GOT3 (cell line): ENCODE measurements around the gene DLEC1.
"Not testable (repeated sequence)": the region's sequence is repeated elsewhere in the genome, so short reads cannot be mapped to it uniquely, and the experiment has no call there.

ENCODE experiments used
- DNase-seq: peaks from one replicate; lab custom pipeline; 2025; ENCODE audit warnings: mixed read lengths; lab: John Stamatoyannopoulos, UW

The DLEC1 gene

GRCh38 chr3:38038447-38038911 lies 529 bp upstream of the DLEC1 start:
- DNase-seq = no peak

- no peak for DNase-seq
Observed at GRCh38 chr3:38039899-38040261, 872 bp downstream of the DLEC1 start.

DNA sequence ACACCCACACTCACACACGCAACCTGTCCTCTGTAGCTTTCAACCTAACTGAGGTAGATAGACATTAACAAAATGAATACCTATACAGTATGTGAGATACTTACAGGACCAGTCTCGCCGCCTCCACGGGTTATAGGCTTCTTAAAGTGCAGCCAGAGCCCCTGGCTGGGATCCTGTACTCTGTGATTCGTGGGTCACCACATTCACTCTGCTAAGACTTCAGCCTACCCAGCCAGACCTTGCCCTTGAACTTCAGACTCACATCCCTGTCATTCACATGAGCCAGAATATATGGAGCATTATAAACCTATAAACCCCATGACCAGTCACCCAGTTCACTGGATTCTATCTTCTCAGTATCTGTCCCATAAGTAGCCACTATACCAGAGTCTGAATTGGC lies 1.4 kb downstream of the DLEC1 start:
- no peak for DNase-seq

- DNase-seq = no peak
Observed at GRCh38 chr3:38043486-38043885, 4.5 kb downstream of the DLEC1 start.

DNA sequence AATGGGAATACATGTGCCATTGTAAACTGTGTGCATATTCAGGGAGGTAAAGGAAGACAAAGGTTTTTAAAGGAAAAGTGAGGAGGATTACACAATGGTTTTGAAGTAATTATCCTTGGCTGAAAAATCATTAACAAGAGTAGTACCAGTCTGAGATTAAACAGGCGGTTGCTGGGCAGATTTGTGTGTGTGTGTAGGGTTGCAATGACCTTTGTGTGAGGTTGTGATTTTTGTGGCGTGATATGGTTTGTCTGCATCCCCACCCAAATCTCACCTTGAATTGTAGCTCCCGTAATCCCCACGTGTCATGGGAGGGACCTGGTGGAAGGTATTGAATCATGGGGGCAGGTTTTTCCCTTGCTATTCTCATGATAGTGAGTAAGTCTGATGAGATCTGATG lies 7.0 kb downstream of the DLEC1 start:
- DNase-seq = no peak

- no peak for DNase-seq
Observed at GRCh38 chr3:38046821-38047220, 7.8 kb downstream of the DLEC1 start.

DNA sequence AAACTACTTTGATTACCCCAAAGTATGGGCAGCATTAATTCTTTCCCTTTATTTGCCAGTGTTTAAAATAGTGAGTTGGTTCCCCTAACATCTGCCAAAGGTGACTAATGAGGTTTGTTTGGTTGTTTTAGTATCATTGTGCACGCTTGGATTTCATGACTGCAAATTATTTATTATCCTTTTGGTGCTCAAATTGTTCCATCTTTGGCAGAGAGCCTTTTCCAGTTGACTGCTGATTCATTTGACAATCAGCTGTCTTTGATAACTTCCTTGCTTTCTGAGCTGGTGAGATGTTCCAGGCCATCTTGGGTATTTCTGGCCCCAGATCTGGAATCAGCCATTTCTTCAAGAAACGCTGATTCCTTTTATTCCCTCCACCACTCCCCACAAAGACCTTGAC lies 8.9 kb downstream of the DLEC1 start:
- no peak for DNase-seq

DNA sequence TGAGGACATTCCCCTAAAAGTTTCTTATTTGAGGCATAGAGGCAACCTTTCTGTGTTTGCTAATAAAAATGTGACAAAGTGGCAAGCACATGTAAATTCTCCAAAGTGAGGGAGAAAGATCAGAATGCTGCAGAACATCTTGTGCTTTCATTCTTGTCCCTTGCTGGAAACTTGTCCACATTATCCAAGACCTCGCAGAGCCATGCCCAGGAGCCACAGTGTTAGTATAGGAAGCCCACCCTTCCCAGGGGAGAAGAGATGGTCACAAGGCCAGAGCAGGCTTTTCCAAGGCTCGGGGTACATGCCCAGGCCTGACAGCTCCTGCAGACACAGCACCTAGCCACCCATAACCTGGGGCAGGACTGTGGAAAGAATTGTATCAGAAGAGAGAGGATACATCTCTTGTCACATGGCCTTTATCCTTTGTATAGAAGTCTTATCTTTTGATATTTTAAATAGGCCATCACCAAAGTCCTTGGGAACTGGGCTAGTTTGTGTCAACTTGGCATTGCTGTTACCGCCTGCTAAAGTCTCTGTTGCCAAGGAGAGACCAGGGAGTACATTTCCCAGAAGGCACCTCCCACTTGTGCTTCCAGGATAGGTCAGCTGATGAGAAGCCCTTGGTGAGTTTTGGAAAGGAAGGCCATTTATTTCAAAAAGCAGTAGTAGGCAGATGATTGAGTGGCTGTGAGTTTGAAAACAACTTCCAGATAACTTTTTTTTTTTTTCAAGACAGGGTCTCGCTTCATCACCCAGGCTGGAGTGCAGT lies 10.5 kb downstream of the DLEC1 start:
- DNase-seq = no peak

DNA sequence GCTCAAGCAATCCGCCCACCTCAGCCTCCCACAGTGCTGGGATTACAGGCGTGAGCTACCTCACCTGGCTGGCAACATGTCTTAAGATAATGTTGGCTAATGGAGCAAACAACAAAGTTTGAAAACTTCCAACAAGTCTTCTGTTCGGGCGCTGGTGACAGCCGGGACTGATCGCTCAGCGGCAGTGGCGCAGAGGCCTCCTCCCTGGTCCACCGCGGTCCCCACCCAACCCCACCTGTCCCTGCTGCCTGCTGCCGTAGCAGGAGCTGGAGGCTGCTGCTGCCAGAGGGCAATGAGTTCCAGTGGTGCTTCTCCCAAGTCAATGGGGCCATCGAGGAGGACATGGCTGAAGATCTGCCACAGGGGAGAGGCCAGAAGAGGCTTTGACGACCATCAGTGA lies 12.1 kb downstream of the DLEC1 start:
- DNase-seq = no peak

DNA sequence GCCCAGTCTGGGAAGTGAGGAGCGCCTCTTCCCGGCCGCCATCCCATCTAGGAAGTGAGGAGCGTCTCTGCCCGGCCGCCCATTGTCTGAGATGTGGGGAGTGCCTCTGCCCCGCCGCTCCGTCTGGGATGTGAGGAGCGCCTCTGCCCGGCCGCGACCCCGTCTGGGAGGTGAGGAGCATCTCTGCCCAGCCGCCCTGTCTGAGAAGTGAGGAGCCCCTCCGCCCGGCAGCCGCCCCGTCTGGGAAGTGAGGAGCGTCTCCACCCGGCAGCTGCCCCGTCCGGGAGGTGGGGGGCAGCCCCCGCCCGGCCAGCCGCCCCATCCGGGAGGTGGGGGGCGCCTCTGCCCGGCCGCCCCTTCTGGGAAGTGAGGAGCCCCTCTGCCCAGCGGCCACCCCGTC lies 14.3 kb downstream of the DLEC1 start:
- not testable (repeated sequence) for DNase-seq

- not testable (repeated sequence) for DNase-seq
Observed at GRCh38 chr3:38053813-38054498, 14.9 kb downstream of the DLEC1 start.

- DNase-seq = no peak
Observed at GRCh38 chr3:38054499-38055001, 15.5 kb downstream of the DLEC1 start.

DNA sequence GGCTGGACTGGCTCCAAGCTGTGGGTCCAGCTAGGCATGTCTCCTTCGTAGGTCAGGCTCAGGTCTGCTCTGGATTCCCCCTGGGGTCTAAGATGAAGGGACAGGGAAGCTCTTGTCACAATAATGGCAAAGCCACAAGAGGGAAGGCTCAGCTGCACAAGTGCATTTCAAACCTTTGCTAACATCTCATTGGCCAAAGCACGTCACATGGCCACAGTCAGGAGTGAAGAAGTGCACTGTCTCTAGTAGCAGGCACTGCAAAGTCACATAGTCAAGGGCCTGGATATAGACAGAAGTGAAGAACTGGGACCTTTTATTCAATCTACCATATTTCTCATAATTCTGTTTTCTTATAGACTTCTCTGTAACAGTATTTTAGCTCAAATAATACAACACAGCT lies 20.1 kb downstream of the DLEC1 start:
- DNase-seq = no peak

DNA sequence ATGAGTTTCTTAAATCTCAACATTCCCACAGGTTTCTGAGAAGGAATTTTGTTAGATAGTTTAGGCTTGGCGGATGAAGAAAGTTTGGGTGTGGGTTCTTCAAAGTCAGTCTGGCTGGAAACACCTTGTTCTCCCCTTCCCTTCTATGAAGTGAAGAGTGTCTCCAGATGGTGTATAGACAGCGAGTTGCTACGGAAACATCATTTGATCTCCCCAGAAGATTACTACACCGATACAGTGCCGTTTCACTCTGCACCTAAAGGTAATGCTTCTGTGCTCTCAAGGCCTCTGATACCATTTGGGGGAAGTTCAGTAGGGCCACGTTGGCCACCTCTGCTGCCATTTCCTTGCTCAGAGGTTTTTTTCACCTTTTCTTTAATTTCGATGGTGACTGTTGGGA lies 20.6 kb downstream of the DLEC1 start:
- DNase-seq = no peak

DNA sequence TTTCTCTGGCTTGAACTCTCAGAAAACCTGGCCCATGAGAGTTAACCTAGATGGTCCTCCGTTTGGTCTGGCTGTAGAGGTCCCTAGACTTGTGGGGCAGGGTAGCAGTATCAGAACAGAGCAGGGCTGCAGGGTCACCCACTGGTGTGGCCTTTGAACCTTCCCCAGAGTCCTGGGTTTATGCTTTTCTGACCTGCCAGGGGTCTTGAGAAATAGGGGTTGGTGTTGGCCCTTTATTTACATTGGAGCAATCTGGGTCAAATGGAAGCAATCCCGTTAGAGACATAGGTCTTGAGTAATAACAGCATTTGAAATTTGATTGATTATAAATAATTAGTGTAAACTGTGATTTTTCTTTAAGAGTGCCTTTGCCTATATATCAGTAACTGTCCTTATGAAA lies 23.8 kb downstream of the DLEC1 start:
- DNase-seq = no peak

- DNase-seq = not testable (repeated sequence)
Observed at GRCh38 chr3:38064453-38064852, 25.4 kb downstream of the DLEC1 start.

- DNase-seq = no peak
Observed at GRCh38 chr3:38067508-38068233, 28.7 kb downstream of the DLEC1 start.

- DNase-seq = no peak
Observed at GRCh38 chr3:38070013-38070412, 31.0 kb downstream of the DLEC1 start.

DNA sequence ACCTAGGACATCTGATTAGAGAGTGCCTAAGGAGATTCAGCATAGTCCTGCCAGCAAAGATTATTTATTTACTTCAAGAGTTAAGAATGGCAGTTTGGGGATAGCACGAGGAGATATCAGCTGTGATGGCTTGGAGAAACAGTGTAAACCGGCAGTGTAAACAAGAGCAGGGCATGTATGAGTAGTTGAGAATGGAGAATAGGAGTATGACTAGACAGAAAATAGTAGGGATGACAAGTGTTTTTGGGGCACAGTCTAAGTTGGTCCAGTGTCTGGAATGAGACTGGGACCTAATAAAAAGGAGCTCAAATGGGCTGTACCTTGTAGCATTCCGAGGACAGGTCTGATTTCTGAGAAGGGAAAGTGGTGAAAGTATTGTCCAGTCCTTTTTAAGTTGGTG lies 38.1 kb downstream of the DLEC1 start:
- not testable (repeated sequence) for DNase-seq

GRCh38 chr3:38082296-38082695 lies 43.3 kb downstream of the DLEC1 start:
- DNase-seq = not testable (repeated sequence)

DNA sequence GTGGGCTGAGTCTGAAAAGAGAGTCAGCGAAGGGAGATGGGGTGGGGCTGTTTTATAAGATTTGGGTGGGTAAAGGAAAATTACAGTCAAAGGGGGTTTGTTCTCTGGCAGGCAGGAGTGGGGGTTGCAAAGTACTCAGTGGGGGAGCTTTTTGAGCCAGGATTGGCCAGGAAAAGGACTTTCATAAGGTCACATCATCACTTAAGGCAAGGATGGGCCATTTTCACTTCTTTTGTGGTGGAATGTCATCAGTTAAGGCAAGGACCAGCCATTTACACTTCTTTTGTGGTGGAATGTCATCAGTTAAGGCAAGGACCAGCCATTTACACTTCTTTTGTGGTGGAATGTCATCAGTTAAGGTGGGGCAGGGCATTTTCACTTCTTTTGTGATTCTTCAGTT lies 44.2 kb downstream of the DLEC1 start:
- not testable (repeated sequence) for DNase-seq

DNA sequence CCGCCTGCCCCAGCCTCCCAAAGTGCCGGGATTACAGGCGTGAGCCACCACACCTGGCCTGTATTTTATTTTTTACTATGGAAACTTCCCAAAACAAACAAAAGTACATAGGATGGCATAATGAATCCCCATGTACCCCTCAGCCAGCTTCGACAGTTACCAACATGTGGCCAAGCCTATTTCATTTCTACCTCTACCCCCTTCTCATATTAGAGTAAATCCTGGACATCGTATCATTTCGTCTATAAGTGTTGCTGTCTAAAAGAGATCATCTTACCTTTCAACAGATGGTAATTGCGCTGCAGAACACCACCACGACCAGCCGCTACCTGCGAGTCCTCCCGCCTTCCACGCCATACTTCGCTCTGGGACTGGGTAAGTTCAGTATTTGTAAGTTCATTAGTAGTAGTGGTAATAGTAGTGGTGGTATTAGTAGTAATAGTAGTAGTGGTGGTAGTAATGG lies 44.9 kb downstream of the DLEC1 start:
- no peak for DNase-seq
